K562 (cell line): Measurements from ENCODE around the gene TMEM132D. TPM values are rescaled to one million over a fixed set of nuclear protein-coding genes. Genes with fewer than 3 reads are reported as not detected.

Experiments used
- ATAC-seq: fragments of 200-7000 bp; cut with Tn5 transposase; 3 replicates; pipeline ENCODE4 v1.9.1; 2020; ENCODE audit warnings: moderate library complexity
- BruUV-seq: library from RNA; stranded (reverse); fragments of 400-500 nt; replicated peaks from 2 replicates; lab custom pipeline; 2021; lab: Mats Ljungman, UMichigan
- CTCF ChIA-PET: fragments of 300-600 bp; formaldehyde crosslinking; extraction: SDS; loops from one replicate; lab custom pipeline; 2021; ENCODE audit warnings: low intra/inter-chr PET ratio; lab: Yijun Ruan, JAX
- POLR2A ChIA-PET: fragments of 300-600, 350-650 bp; sonication (Branson Sonifier 250); formaldehyde crosslinking; extraction: SDS; loops from one replicate; lab custom pipeline; 2021; ENCODE audit warnings: antibody characterized with exemption, inconsistent platforms; lab: Yijun Ruan, JAX
- DNase-seq, 4 experiments: peaks; one replicate each; pipeline versions ENCODE4 v3.0.0 to v3.0.0-alpha.2; 2011 to 2018; ENCODE audit warnings: low spot score in 3 of 4, mixed read lengths in 3 of 4; ENCODE audit errors: extremely low read depth in 1 of 4
- FAIRE-seq: peaks from 2 replicates; lab custom pipeline; 2011; peaks lifted over from hg19 to GRCh38; lab: Jason Lieb, UNC
- H2AFZ ChIP-seq: 2 replicates; pipeline ENCODE4 v1.6.0; 2011; ENCODE audit warnings: low read depth, low read length, control low read depth, inconsistent platforms
- H3K27ac ChIP-seq: fragments of 200-600 bp; 3 replicates; pipeline ENCODE4 v1.8.0; 2011; ENCODE audit warnings: low read depth, mild to moderate bottlenecking, control low read depth, inconsistent platforms, low read length, moderate library complexity, mixed read lengths; ENCODE audit errors: extremely low read depth
- H3K27me3 ChIP-seq, 2 experiments: fragments of 300-600 bp in 1 of 2; 2 replicates in 1 of 2; 3 replicates in 1 of 2; pipeline versions ENCODE4 v1.6.0 to v1.8.0; 2011; ENCODE audit warnings: inconsistent platforms in 2 of 2, low read length in 2 of 2, mild to moderate bottlenecking in 1 of 2, mixed read lengths in 1 of 2, moderate library complexity in 1 of 2; ENCODE audit not compliant: control insufficient read depth in 2 of 2, insufficient read depth in 2 of 2
- H3K36me3 ChIP-seq: fragments of 300-600 bp; 3 replicates; pipeline ENCODE4 v1.8.0; 2011; ENCODE audit warnings: mild to moderate bottlenecking, low read length, inconsistent platforms; ENCODE audit not compliant: control insufficient read depth, insufficient read depth
- H3K4me1 ChIP-seq, 2 experiments: fragments of 200-600 bp in 1 of 2; replicated peaks in 1 of 2; 2 replicates in 1 of 2; 3 replicates in 1 of 2; pipeline versions ENCODE4 v1.5.1 to v1.8.0; 2011; ENCODE audit warnings: inconsistent platforms in 2 of 2, low read length in 2 of 2, mild to moderate bottlenecking in 1 of 2, mixed read lengths in 1 of 2, moderate library complexity in 1 of 2; ENCODE audit not compliant: control insufficient read depth in 2 of 2, insufficient read depth in 2 of 2
- H3K4me2 ChIP-seq: 2 replicates; pipeline ENCODE4 v1.6.1; 2011; ENCODE audit warnings: low read length, control low read depth, inconsistent platforms, mixed read lengths; ENCODE audit not compliant: insufficient read depth
- H3K4me3 ChIP-seq: fragments of 200-600 bp; sonication (generic), shearing (Covaris generic); 2 replicates; pipeline ENCODE4 v1.5.1; 2016; ENCODE audit warnings: control low read depth, inconsistent platforms
- H3K79me2 ChIP-seq: fragments of 200-600 bp; 3 replicates; pipeline ENCODE4 v1.8.0; 2011; ENCODE audit warnings: low read length, inconsistent platforms; ENCODE audit not compliant: control insufficient read depth, insufficient read depth
- H3K9ac ChIP-seq, 2 experiments: 2 replicates each; pipeline versions ENCODE4 v1.6.0 to v1.6.1; 2011; ENCODE audit warnings: low read depth in 2 of 2, low read length in 2 of 2, control low read depth in 1 of 2, inconsistent platforms in 1 of 2, mild to moderate bottlenecking in 1 of 2, mixed read lengths in 1 of 2; ENCODE audit not compliant: insufficient read depth in 1 of 2
- H3K9me1 ChIP-seq: one replicate; pipeline ENCODE4 v1.6.0; 2011; ENCODE audit warnings: inconsistent platforms, mild to moderate bottlenecking, low read length, moderate library complexity; ENCODE audit not compliant: control insufficient read depth, insufficient read depth
- H3K9me3 ChIP-seq: replicated peaks from 2 replicates; pipeline ENCODE4 v1.5.1; 2011; ENCODE audit warnings: low read depth, low read length, inconsistent platforms; ENCODE audit not compliant: control insufficient read depth, insufficient read depth
- H4K20me1 ChIP-seq: replicated peaks from 2 replicates; pipeline ENCODE4 v1.6.1; 2011; ENCODE audit warnings: low read length, inconsistent platforms, mixed read lengths; ENCODE audit not compliant: control insufficient read depth, insufficient read depth
- NFIC ChIP-seq: fragments of 450-650 bp; IDR thresholded peaks from 2 replicates; pipeline ENCODE4 v1.6.1; 2017; ENCODE audit warnings: mild to moderate bottlenecking, inconsistent platforms
- NRF1 ChIP-seq, 2 experiments: fragments of 450-650 bp; IDR thresholded peaks in 1 of 2; conservative IDR thresholded peaks in 1 of 2; 2 replicates each; pipeline ENCODE4 v1.6.1; 2014; ENCODE audit warnings: mild to moderate bottlenecking in 2 of 2
- ZNF224 ChIP-seq: sonication (generic); formaldehyde crosslinking; IDR thresholded peaks from 2 replicates; pipeline ENCODE4 v1.8.0; 2022; ENCODE audit warnings: mild to moderate bottlenecking, missing genetic modification reagents
- WGBS: fragments of 100-300 bp; shearing (Covaris generic); methylation state at CpG from one replicate; pipeline ENCODE4 v1.1.6; 2016; ENCODE audit warnings: low coverage, mixed read lengths; ENCODE audit not compliant: insufficient coverage; ENCODE audit errors: missing lambda C conversion rate; 5-methylcytosine and 5-hydroxymethylcytosine counted together
- in situ Hi-C: fragments of 300-500 bp; cut with MboI; formaldehyde crosslinking; loops from 4 replicates; pipeline ENCODE4 v1.15.0; 2018; ENCODE audit warnings: inconsistent platforms, mixed read lengths
- intact Hi-C: fragments of 100-400 bp; cut with micrococcal nuclease; formaldehyde crosslinking; loops from 2 replicates; pipeline ENCODE4 v1.14.2; 2022
- polyA plus RNA-seq, 8 experiments: library from polyadenylated mRNA; depleted of rRNA in 4 of 8; stranded (reverse) in 5 of 8; unstranded in 3 of 8; fragments of >200 nt; fragmentation: Nextera tagmentation in 2 of 8; fragmentation: Illumina TruSeq in 1 of 8; extraction: Ambion mirVana in 2 of 8; extraction: Trizol in 1 of 8; gene quantifications; 2 replicates each; pipeline versions ENCODE4 v1.2.1 to v1.2.3, GENCODE V29; 2011 to 2014; ENCODE audit warnings: inconsistent platforms in 1 of 8, missing spikeins in 1 of 8
- total RNA-seq, 7 experiments: library from RNA; depleted of rRNA in 6 of 7; stranded (reverse); fragments of >200 nt in 6 of 7; fragmentation: Illumina TruSeq in 2 of 7; extraction: Trizol in 2 of 7; gene quantifications; 2 replicates each; pipeline versions ENCODE4 v1.2.1 to v1.2.3, GENCODE V29; 2011 to 2021; ENCODE audit warnings: low replicate concordance in 1 of 7
- TF ChIP-seq, protein P1 (sequence below), 3 experiments: IDR thresholded peaks in 2 of 3; conservative IDR thresholded peaks in 1 of 3; 2 replicates each; pipeline ENCODE4 v1.5.1; 2011 to 2012; ENCODE audit warnings: low read length in 3 of 3, mild to moderate bottlenecking in 3 of 3, control low read depth in 2 of 3, improper control_type of control experiment in 1 of 3, inconsistent platforms in 1 of 3, low read depth in 1 of 3, mixed read lengths in 1 of 3, moderate library complexity in 1 of 3; ENCODE audit not compliant: insufficient read depth in 2 of 3

Gene TMEM132D
- total and polyA plus RNA-seq, 9 of the 15 experiments (the other 6 are each of a cell fraction or from before 2014, with no cell fraction given), result not detected

DNA sequence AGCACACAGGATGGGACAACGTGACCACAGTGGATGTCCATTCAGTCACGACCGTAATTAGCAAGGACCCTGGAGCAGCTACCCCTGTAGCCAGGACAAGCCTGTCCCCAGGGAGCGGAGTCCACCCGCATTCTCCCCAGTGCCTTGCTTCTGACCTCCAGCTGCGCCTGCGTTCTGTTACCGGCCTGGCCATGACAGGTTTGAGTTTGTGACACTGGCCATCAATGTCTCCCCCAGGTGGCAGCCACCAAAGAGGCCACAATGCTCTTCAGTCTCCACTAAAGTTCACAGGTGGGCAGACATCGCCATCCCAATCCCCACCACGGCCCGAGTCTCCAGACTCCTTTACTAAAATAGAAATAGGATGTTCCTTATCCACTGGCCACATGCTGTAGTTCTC, 96.7 kb downstream of the TMEM132D start:
- Histone ChIP-seq H3K27me3 (peaks cover 3 to 9% of the 10 kb centered on the region in 2 experiments; a peak in 2 of 5 replicates), H4K20me1 (no peaks in the 10 kb centered on the region)
- 3% methylated on average over 10 of the region's 11 CpGs for WGBS
- TF ChIP-seq NRF1 (conservative IDR thresholded peaks at IDR 0.05 in 1 of 2, IDR thresholded peaks at IDR 0.05 in 1 of 2) (peak; percentile 39 to 43), NFIC (no peak), ZNF224 (no peak)
- TF ChIP-seq, protein P1, sequence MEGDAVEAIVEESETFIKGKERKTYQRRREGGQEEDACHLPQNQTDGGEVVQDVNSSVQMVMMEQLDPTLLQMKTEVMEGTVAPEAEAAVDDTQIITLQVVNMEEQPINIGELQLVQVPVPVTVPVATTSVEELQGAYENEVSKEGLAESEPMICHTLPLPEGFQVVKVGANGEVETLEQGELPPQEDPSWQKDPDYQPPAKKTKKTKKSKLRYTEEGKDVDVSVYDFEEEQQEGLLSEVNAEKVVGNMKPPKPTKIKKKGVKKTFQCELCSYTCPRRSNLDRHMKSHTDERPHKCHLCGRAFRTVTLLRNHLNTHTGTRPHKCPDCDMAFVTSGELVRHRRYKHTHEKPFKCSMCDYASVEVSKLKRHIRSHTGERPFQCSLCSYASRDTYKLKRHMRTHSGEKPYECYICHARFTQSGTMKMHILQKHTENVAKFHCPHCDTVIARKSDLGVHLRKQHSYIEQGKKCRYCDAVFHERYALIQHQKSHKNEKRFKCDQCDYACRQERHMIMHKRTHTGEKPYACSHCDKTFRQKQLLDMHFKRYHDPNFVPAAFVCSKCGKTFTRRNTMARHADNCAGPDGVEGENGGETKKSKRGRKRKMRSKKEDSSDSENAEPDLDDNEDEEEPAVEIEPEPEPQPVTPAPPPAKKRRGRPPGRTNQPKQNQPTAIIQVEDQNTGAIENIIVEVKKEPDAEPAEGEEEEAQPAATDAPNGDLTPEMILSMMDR (IDR thresholded peaks at IDR 0.05 in 2 of 3, conservative IDR thresholded peaks at IDR 0.05 in 1 of 3; ENCODE audit: insufficient read depth in 2 of 3, low read depth in 1 of 3, low read length in 3 of 3), result peak in 1 of 3 experiments; percentile 18; a peak in 2 of 6 replicates
- TF ChIP-seq, all 486 proteins: peak for 2
- in situ Hi-C loops (no loop called here), intact Hi-C loops (no loop called here)
- no peak overlapping the region for H3K9ac ChIP-seq
- H3K27ac ChIP-seq, result no peak overlapping the region
- no peaks in the 10 kb centered on the region for H3K4me1 ChIP-seq
- H3K9me1 ChIP-seq, result no peaks in the 10 kb centered on the region
- DNase-seq, result no peak
- no peak for FAIRE-seq
- ATAC-seq, result no peak
- H3K4me2 ChIP-seq, result no peak overlapping the region
- no peak overlapping the region for H3K4me3 ChIP-seq
- no peaks in the 10 kb centered on the region for H3K79me2 ChIP-seq
- BruUV-seq, result no TSS peak
- H3K9me3 ChIP-seq, result no peaks in the 10 kb centered on the region
- POLR2A ChIA-PET, result no interaction called here
- H3K36me3 ChIP-seq, result no peaks in the 10 kb centered on the region
- CTCF ChIA-PET, result interaction anchor here (0.6 kb wide), 1 partner anchor 27 kb away, joined by 3 read pairs; no protein-coding TSS in a partner anchor
- H2AFZ ChIP-seq, result no peak overlapping the region
